HEK293 (cell line): ENCODE results near the gene AMBRA1.
A peak's percentile ranks its signal among the peaks of the same experiment; 100 is the strongest.

Experiments
- CTCF ChIA-PET: fragments of 350-600 bp; formaldehyde crosslinking; extraction: SDS; loops from one replicate; lab custom pipeline; 2021; ENCODE audit warnings: antibody characterized with exemption; lab: Yijun Ruan, JAX
- POLR2A ChIA-PET: fragments of 300-600 bp; formaldehyde crosslinking; extraction: SDS; loops from one replicate; lab custom pipeline; 2020; ENCODE audit warnings: antibody characterized with exemption, inconsistent platforms; lab: Yijun Ruan, JAX
- H3K27ac ChIP-seq: fragments of 200-500 bp; sonication (Bioruptor generic); 2 replicates; pipeline ENCODE4 v1.5.1; 2014; ENCODE audit warnings: low read depth, low read length, control low read depth, inconsistent platforms; ENCODE audit errors: extremely low read depth
- H3K36me3 ChIP-seq, 2 experiments: fragments of 200-500 bp in 1 of 2; sonication (Bioruptor generic) in 1 of 2; 1 replicate in 1 of 2; 2 replicates in 1 of 2; pipeline ENCODE4 v1.5.1; 2014 to 2017; ENCODE audit warnings: inconsistent platforms in 2 of 2, low read length in 2 of 2; ENCODE audit not compliant: control insufficient read depth in 2 of 2, insufficient read depth in 1 of 2
- H3K4me1 ChIP-seq: fragments of 200-500 bp; sonication (Bioruptor generic); 2 replicates; pipeline ENCODE4 v1.5.1; 2014; ENCODE audit warnings: mild to moderate bottlenecking, low read length, inconsistent platforms; ENCODE audit not compliant: control insufficient read depth, insufficient read depth
- H3K4me3 ChIP-seq: 2 replicates; pipeline ENCODE4 v1.5.1; 2011; ENCODE audit warnings: low read depth, mild to moderate bottlenecking, control low read depth, low read length, moderate library complexity
- H3K9me3 ChIP-seq: fragments of 200-500 bp; sonication (Bioruptor generic); 2 replicates; pipeline ENCODE4 v1.5.1; 2014; ENCODE audit warnings: low read depth, low read length, inconsistent platforms; ENCODE audit not compliant: control insufficient read depth, insufficient read depth
- FEZF1 ChIP-seq: fragments of 450-650 bp; formaldehyde crosslinking; IDR thresholded peaks from 2 replicates; pipeline ENCODE4 v1.5.1; 2016; ENCODE audit warnings: missing biosample characterization, missing genetic modification characterization
- GLI2 ChIP-seq: fragments of 450-650 bp; formaldehyde crosslinking; IDR thresholded peaks from 2 replicates; pipeline ENCODE4; 2017; ENCODE audit warnings: missing biosample characterization, missing genetic modification characterization, low read depth, borderline replicate concordance
- OVOL3 ChIP-seq: fragments of 450-650 bp; formaldehyde crosslinking; IDR thresholded peaks from 2 replicates; pipeline ENCODE4 v1.5.1; 2016; ENCODE audit warnings: missing biosample characterization, missing genetic modification characterization
- SP3 ChIP-seq: fragments of 450-650 bp; formaldehyde crosslinking; IDR thresholded peaks from 2 replicates; pipeline ENCODE4 v1.5.1; 2016; ENCODE audit warnings: missing biosample characterization, missing genetic modification characterization
- WT1 ChIP-seq: fragments of 450-650 bp; formaldehyde crosslinking; IDR thresholded peaks from 2 replicates; pipeline ENCODE4 v1.5.1; 2016; ENCODE audit warnings: missing biosample characterization, missing genetic modification characterization
- YY2 ChIP-seq: fragments of 450-650 bp; formaldehyde crosslinking; IDR thresholded peaks from 2 replicates; pipeline ENCODE4 v1.5.1; 2016; ENCODE audit warnings: missing biosample characterization, missing genetic modification characterization
- ZNF138 ChIP-seq: fragments of 450-650 bp; formaldehyde crosslinking; IDR thresholded peaks from 2 replicates; pipeline ENCODE4 v1.5.1; 2016; ENCODE audit warnings: missing biosample characterization, missing genetic modification characterization, borderline replicate concordance
- ZNF157 ChIP-seq: fragments of 450-650 bp; formaldehyde crosslinking; IDR thresholded peaks from 2 replicates; pipeline ENCODE4 v1.5.1; 2016; ENCODE audit warnings: missing biosample characterization, missing genetic modification characterization
- ZNF184 ChIP-seq: fragments of 450-650 bp; IDR thresholded peaks from 2 replicates; pipeline ENCODE4 v1.5.1; 2018; ENCODE audit warnings: missing biosample characterization, mild to moderate bottlenecking, missing genetic modification characterization
- ZNF555 ChIP-seq: fragments of 450-650 bp; formaldehyde crosslinking; conservative IDR thresholded peaks from 2 replicates; pipeline ENCODE4 v1.5.1; 2017; ENCODE audit warnings: missing biosample characterization, mild to moderate bottlenecking, missing genetic modification characterization, inconsistent platforms
- ZNF664 ChIP-seq: fragments of 450-650 bp; formaldehyde crosslinking; IDR thresholded peaks from 2 replicates; pipeline ENCODE4 v1.5.1; 2016; ENCODE audit warnings: missing biosample characterization, missing genetic modification characterization
- TF ChIP-seq, protein P1 (sequence below): fragments of 450-650 bp; formaldehyde crosslinking; IDR thresholded peaks from 2 replicates; pipeline ENCODE4 v1.5.1; 2016; ENCODE audit warnings: missing biosample characterization, missing genetic modification characterization
- TF ChIP-seq, protein P2 (sequence below): fragments of 450-650 bp; formaldehyde crosslinking; IDR thresholded peaks from 2 replicates; pipeline ENCODE4 v1.5.1; 2016; ENCODE audit warnings: missing biosample characterization, missing genetic modification characterization
- TF ChIP-seq, protein P3 (sequence below): fragments of 450-650 bp; formaldehyde crosslinking; IDR thresholded peaks from 2 replicates; pipeline ENCODE4 v1.5.1; 2017; ENCODE audit warnings: missing biosample characterization, missing genetic modification characterization
- TF ChIP-seq, protein P4 (sequence below): fragments of 450-650 bp; IDR thresholded peaks from 2 replicates; pipeline ENCODE4 v1.5.1; 2018; ENCODE audit warnings: missing biosample characterization, mild to moderate bottlenecking, missing genetic modification characterization

The AMBRA1 gene

DNA sequence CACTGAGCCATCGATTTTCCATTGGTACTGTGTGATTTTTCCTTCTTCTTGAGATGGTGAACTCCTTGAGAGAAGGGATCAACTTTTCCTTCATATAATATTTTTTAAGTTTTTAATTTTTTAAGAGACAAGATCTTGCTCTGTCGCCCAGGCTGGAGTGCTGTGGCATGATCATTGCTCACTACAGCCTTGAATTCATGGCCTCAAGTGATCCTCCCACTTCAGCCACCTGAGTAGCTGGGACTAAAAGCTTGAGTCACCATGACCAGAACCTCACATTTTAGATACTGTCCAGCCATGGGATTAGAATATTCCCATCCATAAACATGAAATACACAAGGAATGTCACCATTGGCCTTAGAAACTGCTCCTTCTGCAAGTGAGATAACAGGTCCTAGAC lies 135.3 kb downstream of the AMBRA1 start (continued):
- TF ChIP-seq, protein P1, sequence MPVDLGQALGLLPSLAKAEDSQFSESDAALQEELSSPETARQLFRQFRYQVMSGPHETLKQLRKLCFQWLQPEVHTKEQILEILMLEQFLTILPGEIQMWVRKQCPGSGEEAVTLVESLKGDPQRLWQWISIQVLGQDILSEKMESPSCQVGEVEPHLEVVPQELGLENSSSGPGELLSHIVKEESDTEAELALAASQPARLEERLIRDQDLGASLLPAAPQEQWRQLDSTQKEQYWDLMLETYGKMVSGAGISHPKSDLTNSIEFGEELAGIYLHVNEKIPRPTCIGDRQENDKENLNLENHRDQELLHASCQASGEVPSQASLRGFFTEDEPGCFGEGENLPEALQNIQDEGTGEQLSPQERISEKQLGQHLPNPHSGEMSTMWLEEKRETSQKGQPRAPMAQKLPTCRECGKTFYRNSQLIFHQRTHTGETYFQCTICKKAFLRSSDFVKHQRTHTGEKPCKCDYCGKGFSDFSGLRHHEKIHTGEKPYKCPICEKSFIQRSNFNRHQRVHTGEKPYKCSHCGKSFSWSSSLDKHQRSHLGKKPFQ (tag by site-specific recombination), result no peak
- TF ChIP-seq ZNF555 (tag by site-specific recombination) (no peak), OVOL3 (tag by site-specific recombination) (no peak), ZNF157 (tag by site-specific recombination) (no peak), ZNF184 (no peak), GLI2 (tag by site-specific recombination) (no peak)
- TF ChIP-seq, protein P2, sequence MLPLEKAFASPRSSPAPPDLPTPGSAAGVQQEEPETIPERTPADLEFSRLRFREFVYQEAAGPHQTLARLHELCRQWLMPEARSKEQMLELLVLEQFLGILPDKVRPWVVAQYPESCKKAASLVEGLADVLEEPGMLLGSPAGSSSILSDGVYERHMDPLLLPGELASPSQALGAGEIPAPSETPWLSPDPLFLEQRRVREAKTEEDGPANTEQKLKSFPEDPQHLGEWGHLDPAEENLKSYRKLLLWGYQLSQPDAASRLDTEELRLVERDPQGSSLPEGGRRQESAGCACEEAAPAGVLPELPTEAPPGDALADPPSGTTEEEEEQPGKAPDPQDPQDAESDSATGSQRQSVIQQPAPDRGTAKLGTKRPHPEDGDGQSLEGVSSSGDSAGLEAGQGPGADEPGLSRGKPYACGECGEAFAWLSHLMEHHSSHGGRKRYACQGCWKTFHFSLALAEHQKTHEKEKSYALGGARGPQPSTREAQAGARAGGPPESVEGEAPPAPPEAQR, result no peak

DNA sequence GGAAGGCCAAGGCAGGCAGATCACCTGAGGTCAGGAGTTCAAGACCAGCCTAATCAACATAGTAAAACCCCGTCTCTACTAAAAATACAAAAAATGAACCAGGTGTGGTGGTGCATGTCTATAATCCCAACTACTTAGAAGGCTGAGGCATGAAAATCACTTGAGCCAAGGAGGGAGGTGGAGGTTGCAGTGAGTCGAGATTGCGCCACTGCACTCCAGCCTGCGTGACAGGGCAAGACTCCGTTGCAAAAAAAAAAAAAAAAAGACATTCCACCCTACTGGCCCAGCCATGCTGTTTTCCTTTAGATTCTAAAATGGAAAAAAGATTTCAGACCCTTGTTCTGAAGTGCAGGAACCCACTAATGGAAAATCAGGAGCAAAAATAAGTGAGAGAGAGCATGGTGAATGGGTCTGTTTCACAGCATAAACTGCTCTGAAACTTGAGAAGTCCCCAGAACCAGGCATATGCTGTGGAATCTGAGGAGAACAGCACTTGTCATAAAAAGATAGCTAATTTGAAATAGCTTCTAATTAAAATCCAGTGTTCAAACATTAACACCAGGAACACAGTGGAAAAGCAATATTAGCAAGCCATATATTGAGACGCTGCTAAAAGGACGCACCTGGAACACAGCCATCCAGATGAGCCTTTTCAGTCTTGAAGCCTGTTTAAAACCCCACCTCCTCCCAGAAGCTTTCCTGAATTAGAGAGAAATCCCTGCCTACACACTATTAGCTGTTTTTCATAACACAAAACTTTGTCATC lies 136.0 kb downstream of the AMBRA1 start:
- Histone ChIP-seq H3K4me1 (no peaks in the 10 kb centered on the region), H3K4me3 (no peak overlapping the region), H3K36me3 (no peaks in the 10 kb centered on the region), H3K27ac (no peak overlapping the region), H3K9me3 (no peaks in the 10 kb centered on the region)
- peak; percentile 40; the same call in 1 of the 2 replicates for TF ChIP-seq FEZF1 (tag by site-specific recombination)
- TF ChIP-seq, protein P3, sequence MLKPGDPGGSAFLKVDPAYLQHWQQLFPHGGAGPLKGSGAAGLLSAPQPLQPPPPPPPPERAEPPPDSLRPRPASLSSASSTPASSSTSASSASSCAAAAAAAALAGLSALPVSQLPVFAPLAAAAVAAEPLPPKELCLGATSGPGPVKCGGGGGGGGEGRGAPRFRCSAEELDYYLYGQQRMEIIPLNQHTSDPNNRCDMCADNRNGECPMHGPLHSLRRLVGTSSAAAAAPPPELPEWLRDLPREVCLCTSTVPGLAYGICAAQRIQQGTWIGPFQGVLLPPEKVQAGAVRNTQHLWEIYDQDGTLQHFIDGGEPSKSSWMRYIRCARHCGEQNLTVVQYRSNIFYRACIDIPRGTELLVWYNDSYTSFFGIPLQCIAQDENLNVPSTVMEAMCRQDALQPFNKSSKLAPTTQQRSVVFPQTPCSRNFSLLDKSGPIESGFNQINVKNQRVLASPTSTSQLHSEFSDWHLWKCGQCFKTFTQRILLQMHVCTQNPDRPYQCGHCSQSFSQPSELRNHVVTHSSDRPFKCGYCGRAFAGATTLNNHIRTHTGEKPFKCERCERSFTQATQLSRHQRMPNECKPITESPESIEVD (tag by site-specific recombination), result peak; percentile 29; the same call in 1 of the 2 replicates
- no peak for TF ChIP-seq SP3 (tag by site-specific recombination)
- peak; percentile 69 for TF ChIP-seq ZNF664 (tag by site-specific recombination)
- TF ChIP-seq, protein P4, sequence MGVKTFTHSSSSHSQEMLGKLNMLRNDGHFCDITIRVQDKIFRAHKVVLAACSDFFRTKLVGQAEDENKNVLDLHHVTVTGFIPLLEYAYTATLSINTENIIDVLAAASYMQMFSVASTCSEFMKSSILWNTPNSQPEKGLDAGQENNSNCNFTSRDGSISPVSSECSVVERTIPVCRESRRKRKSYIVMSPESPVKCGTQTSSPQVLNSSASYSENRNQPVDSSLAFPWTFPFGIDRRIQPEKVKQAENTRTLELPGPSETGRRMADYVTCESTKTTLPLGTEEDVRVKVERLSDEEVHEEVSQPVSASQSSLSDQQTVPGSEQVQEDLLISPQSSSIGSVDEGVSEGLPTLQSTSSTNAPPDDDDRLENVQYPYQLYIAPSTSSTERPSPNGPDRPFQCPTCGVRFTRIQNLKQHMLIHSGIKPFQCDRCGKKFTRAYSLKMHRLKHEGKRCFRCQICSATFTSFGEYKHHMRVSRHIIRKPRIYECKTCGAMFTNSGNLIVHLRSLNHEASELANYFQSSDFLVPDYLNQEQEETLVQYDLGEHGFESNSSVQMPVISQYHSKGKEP (tag by site-specific recombination), result peak; percentile 33; the same call in 1 of the 2 replicates
- TF ChIP-seq YY2 (tag by site-specific recombination), result no peak
- ChIA-PET POLR2A (no interaction called here), CTCF (interaction anchor here (0.6 to 1.2 kb wide), 2 partner anchors 33 to 49 kb away, joined by 3 read pairs; no protein-coding TSS in a partner anchor)

DNA sequence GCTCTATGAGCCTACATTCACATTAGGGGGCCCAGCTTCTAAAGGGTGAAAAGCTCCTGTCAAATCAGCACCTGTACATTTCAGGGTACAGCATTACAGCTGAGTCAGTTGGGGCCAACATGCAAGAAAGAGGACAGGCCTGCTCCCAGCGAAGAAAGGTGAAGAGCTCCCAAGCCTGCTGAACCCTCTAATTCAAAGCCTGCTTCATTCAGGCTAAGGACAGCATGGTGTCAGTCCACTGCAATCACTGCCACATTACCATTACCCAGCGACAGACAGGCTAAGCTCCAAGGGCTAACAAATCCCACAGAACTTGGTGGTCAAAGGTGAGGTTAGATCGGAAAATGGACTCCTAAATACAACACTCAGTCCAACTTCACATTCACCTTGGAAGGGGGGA lies 136.8 kb downstream of the AMBRA1 start:
- ChIA-PET CTCF (interaction anchor here (0.6 kb wide), 1 partner anchor 795 kb away, joined by 3 read pairs; no protein-coding TSS in a partner anchor), POLR2A (no interaction called here)
- Histone ChIP-seq H3K36me3 (no peaks in the 10 kb centered on the region), H3K4me1 (no peaks in the 10 kb centered on the region), H3K9me3 (no peaks in the 10 kb centered on the region), H3K27ac (no peak overlapping the region), H3K4me3 (no peak overlapping the region)
- TF ChIP-seq WT1, result 0 out of 2 replicates have a peak, but pooled peaks have one; percentile 2
- no peak for TF ChIP-seq ZNF138
